Thoracic aorta (tissue), 2 donors: ENCODE measurements around the gene ADSS1. TPM values are rescaled to one million over a fixed set of nuclear protein-coding genes. Genes with fewer than 3 reads are reported as not detected.

Source experiments
- ATAC-seq: fragments of 150-250 bp; one replicate; pipeline ENCODE4 v1.8.0; 2017; ENCODE audit warnings: low read depth; ENCODE audit not compliant: insufficient number of reproducible peaks, low FRiP score
- DNase-seq: peaks from one replicate; pipeline ENCODE4 v3.0.0-alpha.2; 2020; ENCODE audit warnings: low spot score
- H3K27ac ChIP-seq, 2 donors: fragments of 200-600 bp; sonication (generic); 1 replicate in 1 of 2; 2 replicates in 1 of 2; pipeline ENCODE4 v1.5.1; 2016; ENCODE audit warnings: mild to moderate bottlenecking in 2 of 2, moderate library complexity in 2 of 2
- H3K27me3 ChIP-seq: fragments of 200-600 bp; sonication (generic); replicated peaks from 2 replicates; pipeline ENCODE4 v1.6.0; 2016; ENCODE audit warnings: mild to moderate bottlenecking; ENCODE audit not compliant: insufficient read depth
- H3K36me3 ChIP-seq: fragments of 200-600 bp; sonication (generic); one replicate; pipeline ENCODE4 v1.5.1; 2016
- H3K4me1 ChIP-seq, 2 donors: fragments of 200-600 bp; sonication (generic); 1 replicate in 1 of 2; 2 replicates in 1 of 2; pipeline versions ENCODE4 v1.5.1 to v1.6.0; 2016; ENCODE audit warnings: low read depth in 2 of 2, mild to moderate bottlenecking in 1 of 2; ENCODE audit not compliant: control insufficient read depth in 1 of 2
- H3K4me3 ChIP-seq: fragments of 200-600 bp; sonication (generic); 2 replicates; pipeline ENCODE4 v1.5.1; 2016; ENCODE audit warnings: mild to moderate bottlenecking
- H3K9me3 ChIP-seq: fragments of 200-600 bp; sonication (generic); 2 replicates; pipeline ENCODE4 v1.5.1; 2016
- CTCF ChIP-seq: fragments of 200-600 bp; sonication (generic); IDR thresholded peaks from one replicate; pipeline ENCODE4 v1.5.1; 2019; ENCODE audit warnings: antibody characterized with exemption
- total RNA-seq, 2 donors: library from RNA; depleted of rRNA; stranded (reverse); fragments of >200 nt; gene quantifications; one replicate each; pipeline versions ENCODE4 v1.1.0 to v1.2.3, GENCODE V29; 2016

Gene ADSS1
- total RNA-seq, 2 donors from 2014 or later, result 30.8 to 87.3 TPM

GRCh38 chr14:104697892-104698583 is 26.0 kb upstream of the ADSS1 start:
- Histone ChIP-seq H3K9me3 (no peaks in the 10 kb centered on the region), H3K4me3 (peak overlapping the region; percentile 40), H3K4me1 (peaks cover 52 to 76% of the 10 kb centered on the region in 2 donors), H3K27ac (peak overlapping the region; percentile 16 to 71), H3K27me3 (no peaks in the 10 kb centered on the region), H3K36me3 (peaks cover 21% of the 10 kb centered on the region)
- no peak for DNase-seq
- no peak for TF ChIP-seq CTCF
- no peak for ATAC-seq

GRCh38 chr14:104698688-104699425 is 25.2 kb upstream of the ADSS1 start:
- no peak for DNase-seq
- TF ChIP-seq CTCF, result no peak
- peak overlapping the region; percentile 47 to 71 for H3K27ac ChIP-seq
- peaks cover 50 to 68% of the 10 kb centered on the region in 2 donors for H3K4me1 ChIP-seq
- no peaks in the 10 kb centered on the region for H3K9me3 ChIP-seq
- peaks cover 29% of the 10 kb centered on the region for H3K36me3 ChIP-seq
- H3K27me3 ChIP-seq, result no peaks in the 10 kb centered on the region
- no peak for ATAC-seq
- peak overlapping the region; percentile 40 for H3K4me3 ChIP-seq

GRCh38 chr14:104699426-104699748 is 24.6 kb upstream of the ADSS1 start:
- H3K4me3 ChIP-seq, result peak overlapping the region; percentile 40
- no peak for DNase-seq

GRCh38 chr14:104700225-104700651 is 23.8 kb upstream of the ADSS1 start:
- no peaks in the 10 kb centered on the region for H3K9me3 ChIP-seq
- peak overlapping the region in 1 of 2 donors; percentile 71 for H3K27ac ChIP-seq
- DNase-seq, result no peak
- H3K27me3 ChIP-seq, result no peaks in the 10 kb centered on the region
- ATAC-seq, result no peak
- no peak overlapping the region for H3K4me3 ChIP-seq
- peaks cover 38 to 54% of the 10 kb centered on the region in 2 donors for H3K4me1 ChIP-seq
- peaks cover 30% of the 10 kb centered on the region for H3K36me3 ChIP-seq
- TF ChIP-seq CTCF, result no peak

More at GRCh38 chr14:104699426-104699748, 24.6 kb upstream of the ADSS1 start:
- H3K27ac ChIP-seq, result peak overlapping the region in 1 of 2 donors; percentile 71
- no peaks in the 10 kb centered on the region for H3K9me3 ChIP-seq
- peaks cover 44 to 62% of the 10 kb centered on the region in 2 donors for H3K4me1 ChIP-seq
- peaks cover 30% of the 10 kb centered on the region for H3K36me3 ChIP-seq
- H3K27me3 ChIP-seq, result no peaks in the 10 kb centered on the region
- TF ChIP-seq CTCF, result no peak
- no peak for ATAC-seq

GRCh38 chr14:104700747-104701217 is 23.2 kb upstream of the ADSS1 start:
- no peaks in the 10 kb centered on the region for H3K9me3 ChIP-seq
- peaks cover 33 to 48% of the 10 kb centered on the region in 2 donors for H3K4me1 ChIP-seq
- no peaks in the 10 kb centered on the region for H3K27me3 ChIP-seq
- peaks cover 35% of the 10 kb centered on the region for H3K36me3 ChIP-seq
- no peak for ATAC-seq
- DNase-seq, result no peak
- H3K4me3 ChIP-seq, result no peak overlapping the region
- TF ChIP-seq CTCF, result no peak
- peak overlapping the region in 1 of 2 donors; percentile 71 for H3K27ac ChIP-seq
